Mucosa of descending colon (tissue), 3 donors: Measurements from ENCODE around the gene SAYSD1. TPM values are rescaled to one million over a fixed set of nuclear protein-coding genes. Genes with fewer than 3 reads are reported as not detected.

ENCODE experiments used
- ATAC-seq: fragments of 200-7000 bp; cut with Tn5 transposase; one replicate; pipeline ENCODE4 v1.9.1; 2020; ENCODE audit warnings: mild to moderate bottlenecking, moderate library complexity
- DNase-seq, 3 donors: peaks; one replicate each; pipeline ENCODE4 v3.0.0-alpha.2; 2020
- H3K36me3 ChIP-seq: fragments of 200-600 bp; one replicate; pipeline ENCODE4 v1.8.0; 2021; ENCODE audit warnings: low read depth, mild to moderate bottlenecking
- H3K4me1 ChIP-seq: fragments of 200-600 bp; one replicate; pipeline ENCODE4 v1.8.0; 2021; ENCODE audit warnings: low read depth, mild to moderate bottlenecking
- H3K4me3 ChIP-seq: fragments of 200-600 bp; one replicate; pipeline ENCODE4 v1.8.0; 2021; ENCODE audit warnings: mild to moderate bottlenecking
- H3K9me3 ChIP-seq: fragments of 200-600 bp; one replicate; pipeline ENCODE4 v1.8.0; 2021; ENCODE audit warnings: mild to moderate bottlenecking
- CTCF ChIP-seq: fragments of 200-600 bp; IDR thresholded peaks from one replicate; pipeline ENCODE4 v1.8.0; 2022; ENCODE audit warnings: antibody characterized with exemption, mild to moderate bottlenecking
- intact Hi-C, 2 donors: fragments of 100-400 bp; cut with DNase I in 1 of 2; cut with micrococcal nuclease in 1 of 2; formaldehyde crosslinking; loops; one replicate each; pipeline versions ENCODE4 v1.11.0 to v1.11.1; 2022; cut with DNase I, micrococcal nuclease
- total RNA-seq, 3 donors: library from RNA; stranded (reverse); fragmentation: NEBNext Ultra II Directional in 2 of 3; extraction: Animal tissue kit (Norgen Biotek cat#: 25700) in 2 of 3; gene quantifications; one replicate each; pipeline versions ENCODE4 v1.2.1 to v1.2.4, GENCODE V29; 2021 to 2023
- donor health status: DM: no; HTN: no; CAD: no; lungs with moderate emphysema.
- donor health status: DM: no; HTN: no; CAD: no.
- donor health status: DM: no; HTN: yes; CAD: no.

Gene SAYSD1
- total RNA-seq, 3 donors from 2014 or later, result 12.8 to 16.0 (median 14.7) TPM

GRCh38 chr6:39076623-39077535 is 38.1 kb downstream of the SAYSD1 start:
- H3K4me3 ChIP-seq, result no peak overlapping the region
- no peaks in the 10 kb centered on the region for H3K36me3 ChIP-seq
- no peaks in the 10 kb centered on the region for H3K4me1 ChIP-seq
- H3K9me3 ChIP-seq, result no peaks in the 10 kb centered on the region
- intact Hi-C loops, result no loop called here
- no peak for TF ChIP-seq CTCF
- DNase-seq (no peak), ATAC-seq (no peak)

DNA sequence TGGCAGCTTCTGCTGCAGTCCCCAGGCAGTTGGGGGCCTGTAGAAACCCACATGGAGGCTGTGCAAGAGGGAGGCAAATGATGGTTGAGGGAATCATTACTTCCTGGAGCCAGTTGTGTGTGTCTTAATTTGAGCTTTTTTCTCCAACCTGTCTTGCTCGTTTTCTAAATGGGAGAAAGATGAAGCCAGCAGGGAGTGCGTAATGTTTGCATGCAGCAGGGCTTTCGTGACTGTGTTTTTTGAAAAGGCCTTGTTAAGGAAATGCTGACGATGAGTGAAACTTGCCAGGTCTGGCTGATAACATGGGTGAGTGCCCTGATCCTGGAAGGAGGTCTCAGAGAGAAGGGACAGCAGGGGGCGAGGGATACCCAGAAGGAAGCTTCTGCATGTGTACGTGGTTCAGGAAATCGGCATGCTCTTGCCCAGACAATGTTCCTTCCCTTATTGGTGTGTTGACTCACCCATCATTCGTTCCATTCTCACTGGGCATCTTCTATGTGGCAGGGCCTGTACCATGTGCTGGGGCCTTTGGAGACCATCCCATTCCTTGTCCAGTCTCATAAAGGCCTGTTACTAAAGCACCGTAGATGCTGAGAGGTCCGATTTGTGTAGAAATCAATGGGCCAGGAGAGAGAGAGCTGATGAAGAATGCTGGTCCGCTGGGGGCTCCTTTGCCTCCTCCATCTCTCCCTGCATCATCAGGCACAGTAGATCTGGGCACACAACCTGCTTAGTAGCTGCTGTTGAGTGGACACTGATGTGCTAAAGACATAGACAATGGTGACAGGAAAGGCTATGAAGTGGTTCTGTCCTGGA is 39.0 kb downstream of the SAYSD1 start:
- intact Hi-C loops, result no loop called here
- DNase-seq (no peak), ATAC-seq (no peak)

GRCh38 chr6:39075010-39075686 is 39.8 kb downstream of the SAYSD1 start:
- no peak for TF ChIP-seq CTCF
- no peak for DNase-seq
- H3K36me3 ChIP-seq, result no peaks in the 10 kb centered on the region
- no peak for ATAC-seq
- no peak overlapping the region for H3K4me3 ChIP-seq
- H3K4me1 ChIP-seq, result no peaks in the 10 kb centered on the region
- intact Hi-C loops, result no loop called here
- H3K9me3 ChIP-seq, result no peaks in the 10 kb centered on the region

More for the DNA sequence above, 39.0 kb downstream of the SAYSD1 start:
- Histone ChIP-seq H3K4me3 (no peak overlapping the region), H3K9me3 (no peaks in the 10 kb centered on the region), H3K4me1 (no peaks in the 10 kb centered on the region), H3K36me3 (no peaks in the 10 kb centered on the region)
- no peak for TF ChIP-seq CTCF

GRCh38 chr6:39074486-39074885 is 40.5 kb downstream of the SAYSD1 start:
- DNase-seq (no peak), ATAC-seq (no peak)
- Histone ChIP-seq H3K4me3 (no peak overlapping the region), H3K4me1 (no peaks in the 10 kb centered on the region), H3K36me3 (no peaks in the 10 kb centered on the region), H3K9me3 (no peaks in the 10 kb centered on the region)
- TF ChIP-seq CTCF, result no peak
- intact Hi-C loops, result no loop called here

GRCh38 chr6:39073471-39074355 is 41.3 kb downstream of the SAYSD1 start:
- no peak for DNase-seq
- intact Hi-C loops, result no loop called here
- Histone ChIP-seq H3K36me3 (no peaks in the 10 kb centered on the region), H3K4me3 (no peak overlapping the region), H3K4me1 (no peaks in the 10 kb centered on the region), H3K9me3 (no peaks in the 10 kb centered on the region)
- TF ChIP-seq CTCF, result no peak
- no peak for ATAC-seq
